Measurements from ENCODE around the gene ZNF593OS. TPM values are rescaled to one million over a fixed set of nuclear protein-coding genes. Genes with fewer than 3 reads are reported as not detected.

ZNF593OS gene
- total RNA-seq, 1 experiment from 2014 or later, result not detected

DNA sequence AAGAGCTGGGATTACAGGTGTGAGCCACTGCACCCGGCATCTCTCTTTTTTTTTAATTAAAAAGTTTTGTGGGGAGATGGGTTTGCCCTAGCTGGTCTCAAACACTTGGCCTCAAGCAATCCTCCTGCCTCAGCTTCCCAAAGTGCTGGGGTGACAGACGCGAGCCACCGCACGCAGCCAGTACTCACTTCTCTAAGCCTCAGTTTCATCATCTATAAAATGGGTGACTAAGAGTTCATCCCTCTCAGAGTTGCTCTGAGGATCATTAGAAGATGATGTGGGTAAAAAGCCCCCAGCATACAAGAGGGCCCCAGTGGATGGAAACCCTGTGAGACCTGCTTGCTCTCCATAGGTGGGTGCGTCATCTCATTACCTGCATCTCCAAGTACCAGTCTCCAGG is 16.2 kb upstream of the ZNF593OS start:
- H3K9ac ChIP-seq (ENCODE audit: low read length), result no peak overlapping the region
- ATAC-seq (no peak), DNase-seq (ENCODE audit: low read depth, low spot score) (no peak)
- RAD21 ChIA-PET (ENCODE audit: low non-redundant PET in 1 of 2, low total read pairs in 2 of 2, uncharacterized antibody in 2 of 2, unreplicated experiment in 2 of 2), result no interaction called here
- H3K36me3 ChIP-seq (ENCODE audit: control insufficient read depth in 1 of 2, insufficient read depth in 2 of 2, low read length in 2 of 2), result no peaks in the 10 kb centered on the region; a peak in 1 of 4 replicates
- H3K27me3 ChIP-seq (ENCODE audit: insufficient read depth, low read length), result no peaks in the 10 kb centered on the region
- no TSS peak for BruUV-seq (replicated peaks)
- POLR2A ChIA-PET, result interaction anchor here (2.1 kb wide), 1 partner anchor 10 kb away, joined by 6 read pairs; the partner anchor contains the start of gene CNKSR1
- no peak overlapping the region for H3K4me3 ChIP-seq (replicated peaks in 1 of 2; ENCODE audit: low read depth in 1 of 2, low read length in 2 of 2)
- H3K79me2 ChIP-seq (ENCODE audit: insufficient read depth, low read length), result no peaks in the 10 kb centered on the region
- TF ChIP-seq RAD21 (IDR thresholded peaks at IDR 0.05; ENCODE audit: low read depth), result no peak
- TF ChIP-seq, protein P1, sequence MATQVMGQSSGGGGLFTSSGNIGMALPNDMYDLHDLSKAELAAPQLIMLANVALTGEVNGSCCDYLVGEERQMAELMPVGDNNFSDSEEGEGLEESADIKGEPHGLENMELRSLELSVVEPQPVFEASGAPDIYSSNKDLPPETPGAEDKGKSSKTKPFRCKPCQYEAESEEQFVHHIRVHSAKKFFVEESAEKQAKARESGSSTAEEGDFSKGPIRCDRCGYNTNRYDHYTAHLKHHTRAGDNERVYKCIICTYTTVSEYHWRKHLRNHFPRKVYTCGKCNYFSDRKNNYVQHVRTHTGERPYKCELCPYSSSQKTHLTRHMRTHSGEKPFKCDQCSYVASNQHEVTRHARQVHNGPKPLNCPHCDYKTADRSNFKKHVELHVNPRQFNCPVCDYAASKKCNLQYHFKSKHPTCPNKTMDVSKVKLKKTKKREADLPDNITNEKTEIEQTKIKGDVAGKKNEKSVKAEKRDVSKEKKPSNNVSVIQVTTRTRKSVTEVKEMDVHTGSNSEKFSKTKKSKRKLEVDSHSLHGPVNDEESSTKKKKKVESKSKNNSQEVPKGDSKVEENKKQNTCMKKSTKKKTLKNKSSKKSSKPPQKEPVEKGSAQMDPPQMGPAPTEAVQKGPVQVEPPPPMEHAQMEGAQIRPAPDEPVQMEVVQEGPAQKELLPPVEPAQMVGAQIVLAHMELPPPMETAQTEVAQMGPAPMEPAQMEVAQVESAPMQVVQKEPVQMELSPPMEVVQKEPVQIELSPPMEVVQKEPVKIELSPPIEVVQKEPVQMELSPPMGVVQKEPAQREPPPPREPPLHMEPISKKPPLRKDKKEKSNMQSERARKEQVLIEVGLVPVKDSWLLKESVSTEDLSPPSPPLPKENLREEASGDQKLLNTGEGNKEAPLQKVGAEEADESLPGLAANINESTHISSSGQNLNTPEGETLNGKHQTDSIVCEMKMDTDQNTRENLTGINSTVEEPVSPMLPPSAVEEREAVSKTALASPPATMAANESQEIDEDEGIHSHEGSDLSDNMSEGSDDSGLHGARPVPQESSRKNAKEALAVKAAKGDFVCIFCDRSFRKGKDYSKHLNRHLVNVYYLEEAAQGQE (IDR thresholded peaks at IDR 0.05; ENCODE audit: low read depth), result no peak
- TF ChIP-seq ELF1 (IDR thresholded peaks at IDR 0.05; ENCODE audit: borderline replicate concordance, low read depth), result no peak
- no peak overlapping the region for H3K4me2 ChIP-seq (ENCODE audit: low read length)
- H4K20me1 ChIP-seq (ENCODE audit: insufficient read depth), result no peaks in the 10 kb centered on the region
- H2AFZ ChIP-seq (ENCODE audit: low read depth, low read length, poor library complexity, severe bottlenecking), result no peak overlapping the region
- no peak overlapping the region for H3K27ac ChIP-seq (ENCODE audit: low read depth, low read length)
- H3K9me3 ChIP-seq (ENCODE audit: control insufficient read depth in 1 of 2, insufficient read depth in 1 of 2, low read depth in 1 of 2, low read length in 2 of 2), result no peaks in the 10 kb centered on the region
- CTCF ChIA-PET, result no interaction called here
- no peaks in the 10 kb centered on the region for H3K4me1 ChIP-seq (ENCODE audit: control insufficient read depth in 1 of 2, insufficient read depth in 2 of 2, low read length in 2 of 2)
- H3K9me2 ChIP-seq (ENCODE audit: insufficient read depth), result no peaks in the 10 kb centered on the region
- intact Hi-C loops (cut with micrococcal nuclease), result no loop called here

DNA sequence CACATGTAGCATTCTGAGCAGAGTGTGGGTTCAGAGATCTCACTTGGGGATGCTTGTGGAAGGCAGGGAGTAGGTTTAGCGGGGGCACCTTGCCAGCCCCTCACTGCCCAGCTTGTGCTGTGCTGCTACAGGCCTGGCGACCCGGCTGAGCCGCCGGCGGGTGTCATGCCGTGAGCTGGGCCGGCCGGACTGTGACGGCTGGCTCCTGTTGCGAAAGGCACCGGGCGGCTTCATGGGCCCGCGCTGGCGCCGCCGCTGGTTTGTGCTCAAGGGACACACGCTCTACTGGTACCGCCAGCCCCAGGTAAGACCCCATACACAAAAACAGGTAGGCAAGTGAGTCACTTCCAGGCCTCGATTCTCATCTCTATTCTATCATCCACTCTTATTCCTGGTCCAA is 13.3 kb upstream of the ZNF593OS start:
- no peaks in the 10 kb centered on the region for H3K27me3 ChIP-seq (ENCODE audit: insufficient read depth, low read length)
- H3K27ac ChIP-seq (ENCODE audit: low read depth, low read length), result no peak overlapping the region
- no peak for DNase-seq (ENCODE audit: low read depth, low spot score)
- H3K9me3 ChIP-seq (ENCODE audit: control insufficient read depth in 1 of 2, insufficient read depth in 1 of 2, low read depth in 1 of 2, low read length in 2 of 2), result no peaks in the 10 kb centered on the region
- RAD21 ChIA-PET (ENCODE audit: low non-redundant PET in 1 of 2, low total read pairs in 2 of 2, uncharacterized antibody in 2 of 2, unreplicated experiment in 2 of 2), result no interaction called here
- H2AFZ ChIP-seq (ENCODE audit: low read depth, low read length, poor library complexity, severe bottlenecking), result no peak overlapping the region
- no peak overlapping the region for H3K4me2 ChIP-seq (ENCODE audit: low read length)
- POLR2A ChIA-PET, result no interaction called here
- no peaks in the 10 kb centered on the region; a peak in 1 of 4 replicates for H3K36me3 ChIP-seq (ENCODE audit: control insufficient read depth in 1 of 2, insufficient read depth in 2 of 2, low read length in 2 of 2)
- CTCF ChIA-PET, result interaction anchor here (1.4 kb wide), 1 partner anchor 15 kb away, joined by 3 read pairs; the partner anchor contains the start of gene ZNF593
- intact Hi-C loops (cut with micrococcal nuclease), result no loop called here
- no peak for ATAC-seq
- no peaks in the 10 kb centered on the region for H3K9me2 ChIP-seq (ENCODE audit: insufficient read depth)
- H4K20me1 ChIP-seq (ENCODE audit: insufficient read depth), result no peaks in the 10 kb centered on the region
- BruUV-seq (replicated peaks), result no TSS peak
- no peak overlapping the region for H3K4me3 ChIP-seq (replicated peaks in 1 of 2; ENCODE audit: low read depth in 1 of 2, low read length in 2 of 2)
- H3K79me2 ChIP-seq (ENCODE audit: insufficient read depth, low read length), result no peaks in the 10 kb centered on the region
- peaks cover 0 to 6% of the 10 kb centered on the region in 2 experiments; a peak in 2 of 4 replicates for H3K4me1 ChIP-seq (ENCODE audit: control insufficient read depth in 1 of 2, insufficient read depth in 2 of 2, low read length in 2 of 2)
- TF ChIP-seq CEBPB (IDR thresholded peaks at IDR 0.05; ENCODE audit: low read depth), result no peak
- no peak for TF ChIP-seq ZNF274 (IDR thresholded peaks at IDR 0.05; ENCODE audit: low read depth, low read length)
- TF ChIP-seq EZH2 (IDR thresholded peaks at IDR 0.05), result no peak
- TF ChIP-seq, protein P2, sequence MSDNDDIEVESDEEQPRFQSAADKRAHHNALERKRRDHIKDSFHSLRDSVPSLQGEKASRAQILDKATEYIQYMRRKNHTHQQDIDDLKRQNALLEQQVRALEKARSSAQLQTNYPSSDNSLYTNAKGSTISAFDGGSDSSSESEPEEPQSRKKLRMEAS (IDR thresholded peaks at IDR 0.05), result no peak
- TF ChIP-seq, protein P3, sequence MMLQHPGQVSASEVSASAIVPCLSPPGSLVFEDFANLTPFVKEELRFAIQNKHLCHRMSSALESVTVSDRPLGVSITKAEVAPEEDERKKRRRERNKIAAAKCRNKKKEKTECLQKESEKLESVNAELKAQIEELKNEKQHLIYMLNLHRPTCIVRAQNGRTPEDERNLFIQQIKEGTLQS (IDR thresholded peaks at IDR 0.05), result no peak
- no peak overlapping the region for H3K9ac ChIP-seq (ENCODE audit: low read length)
